SK-N-SH (cell line): ENCODE measurements around the gene SMPD3. TPM values are rescaled to one million over a fixed set of nuclear protein-coding genes. Genes with fewer than 3 reads are reported as not detected.

ENCODE experiments used
- CTCF ChIA-PET: fragments of 300-600, 350-600 bp; formaldehyde crosslinking; extraction: SDS; loops from one replicate; lab custom pipeline; 2021; lab: Yijun Ruan, JAX
- POLR2A ChIA-PET: fragments of 350-600 bp; sonication (Branson Sonifier 250); formaldehyde crosslinking; extraction: SDS; loops from one replicate; lab custom pipeline; 2020; ENCODE audit warnings: antibody characterized with exemption, inconsistent platforms; lab: Yijun Ruan, JAX
- DNase-seq: peaks from one replicate; pipeline ENCODE4 v3.0.0; 2012
- H2AFZ ChIP-seq: fragments of 200-600 bp; sonication (generic); 2 replicates; pipeline ENCODE4 v1.8.1; 2016; ENCODE audit warnings: antibody characterized with exemption, mild to moderate bottlenecking, low read depth
- H3F3A ChIP-seq: fragments of 200-600 bp; sonication (generic); replicated peaks from 2 replicates; pipeline ENCODE3; 2016; ENCODE audit warnings: antibody characterized with exemption, mild to moderate bottlenecking; ENCODE audit not compliant: insufficient read depth
- H3K27ac ChIP-seq, 2 experiments: fragments of 200-500 bp in 1 of 2; fragments of 200-600 bp in 1 of 2; sonication (Bioruptor generic) in 1 of 2; sonication (generic), shearing (Covaris generic) in 1 of 2; 2 replicates each; pipeline versions ENCODE4 v1.5.1 to v1.6.1; 2014 to 2016; ENCODE audit warnings: low read depth in 2 of 2, inconsistent platforms in 1 of 2, low read length in 1 of 2, mild to moderate bottlenecking in 1 of 2, mixed read lengths in 1 of 2
- H3K27me3 ChIP-seq: fragments of 200-600 bp; sonication (generic), shearing (Covaris generic); 2 replicates; pipeline ENCODE4 v1.6.1; 2016; ENCODE audit warnings: mixed run types; ENCODE audit not compliant: insufficient read depth
- H3K36me3 ChIP-seq, 2 experiments: fragments of 200-500 bp in 1 of 2; fragments of 200-600 bp in 1 of 2; sonication (Bioruptor generic) in 1 of 2; sonication (generic) in 1 of 2; replicated peaks in 1 of 2; 2 replicates each; pipeline versions ENCODE3 to v1.5.1; 2014 to 2016; ENCODE audit warnings: low read length in 1 of 2, mild to moderate bottlenecking in 1 of 2; ENCODE audit not compliant: insufficient read depth in 2 of 2, control insufficient read depth in 1 of 2
- H3K4me1 ChIP-seq, 2 experiments: fragments of 200-500 bp in 1 of 2; fragments of 200-600 bp in 1 of 2; sonication (Bioruptor generic) in 1 of 2; sonication (generic), shearing (Covaris generic) in 1 of 2; 2 replicates each; pipeline versions ENCODE4 v1.5.1 to v1.6.1; 2014 to 2016; ENCODE audit warnings: low read depth in 1 of 2, low read length in 1 of 2, mixed run types in 1 of 2; ENCODE audit not compliant: insufficient read depth in 2 of 2, control insufficient read depth in 1 of 2
- H3K4me2 ChIP-seq: fragments of 200-600 bp; sonication (generic), shearing (Covaris generic); 2 replicates; pipeline ENCODE4 v1.6.1; 2017; ENCODE audit warnings: mixed run types
- H3K4me3 ChIP-seq, 2 experiments: fragments of 200-500 bp in 1 of 2; fragments of 200-600 bp in 1 of 2; sonication (Bioruptor generic) in 1 of 2; sonication (generic), shearing (Covaris generic) in 1 of 2; 2 replicates each; pipeline versions ENCODE4 v1.5.1 to v1.8.1; 2014 to 2016; ENCODE audit warnings: low read depth in 2 of 2, inconsistent platforms in 1 of 2, low read length in 1 of 2, mild to moderate bottlenecking in 1 of 2, mixed read lengths in 1 of 2, moderate library complexity in 1 of 2
- H3K79me2 ChIP-seq: fragments of 200-600 bp; sonication (generic); 2 replicates; pipeline ENCODE4 v1.8.1; 2017; ENCODE audit warnings: mild to moderate bottlenecking; ENCODE audit not compliant: insufficient read depth
- H3K9ac ChIP-seq: fragments of 200-600 bp; sonication (generic); 2 replicates; pipeline ENCODE4 v1.6.1; 2017; ENCODE audit warnings: mixed run types
- H3K9me2 ChIP-seq: fragments of 200-600 bp; sonication (generic); 2 replicates; pipeline ENCODE4 v1.6.1; 2017; ENCODE audit warnings: mixed run types
- H3K9me3 ChIP-seq: fragments of 200-600 bp; sonication (generic); 2 replicates; pipeline ENCODE4 v1.6.1; 2017; ENCODE audit warnings: mixed run types, mild to moderate bottlenecking, moderate library complexity
- H4K20me1 ChIP-seq: fragments of 200-600 bp; sonication (generic); 2 replicates; pipeline ENCODE4 v1.6.1; 2017; ENCODE audit warnings: mild to moderate bottlenecking, mixed run types; ENCODE audit not compliant: insufficient read depth
- ELF1 ChIP-seq: IDR thresholded peaks from 2 replicates; pipeline ENCODE4 v1.4.0; 2012
- EZH2phosphoT487 ChIP-seq: fragments of 200-600 bp; sonication (generic); IDR thresholded peaks from 2 replicates; pipeline ENCODE4 v1.6.1; 2017; ENCODE audit warnings: low read depth, mixed run types, mild to moderate bottlenecking, antibody characterized with exemption, moderate library complexity, borderline replicate concordance
- FOXJ3 ChIP-seq: sonication (generic); formaldehyde crosslinking; IDR thresholded peaks from 2 replicates; pipeline ENCODE4 v1.5.1; 2020; ENCODE audit warnings: mild to moderate bottlenecking, missing genetic modification reagents
- GATA2 ChIP-seq: sonication (generic); formaldehyde crosslinking; IDR thresholded peaks from 2 replicates; pipeline ENCODE4 v1.5.0; 2020; ENCODE audit warnings: mild to moderate bottlenecking, missing genetic modification reagents
- JUND ChIP-seq: IDR thresholded peaks from 2 replicates; pipeline ENCODE4 v1.4.0; 2012
- MEF2A ChIP-seq: IDR thresholded peaks from 2 replicates; pipeline ENCODE4 v1.4.0; 2012; ENCODE audit warnings: low read depth, borderline replicate concordance
- MXI1 ChIP-seq: IDR thresholded peaks from 2 replicates; pipeline ENCODE4 v1.6.1; 2012; ENCODE audit warnings: mild to moderate bottlenecking, low read depth, low read length, improper control_type of control experiment
- NFIC ChIP-seq: IDR thresholded peaks from 2 replicates; pipeline ENCODE4 v1.4.0; 2012; ENCODE audit warnings: borderline replicate concordance
- NRF1 ChIP-seq: IDR thresholded peaks from 2 replicates; pipeline ENCODE4 v1.6.1; 2012; ENCODE audit warnings: low read depth, mild to moderate bottlenecking, low read length
- RAD21 ChIP-seq: IDR thresholded peaks from 2 replicates; pipeline ENCODE4 v1.6.1; 2012; ENCODE audit warnings: mild to moderate bottlenecking, low read length
- RCOR1 ChIP-seq: fragments of 150-350 bp; IDR thresholded peaks from 2 replicates; pipeline ENCODE4 v1.6.1; 2017; ENCODE audit warnings: antibody characterized with exemption, low read length
- RFX5 ChIP-seq: IDR thresholded peaks from 2 replicates; pipeline ENCODE4 v1.6.1; 2012; ENCODE audit warnings: mild to moderate bottlenecking, improper control_type of control experiment, low read length
- RXRA ChIP-seq: IDR thresholded peaks from 2 replicates; pipeline ENCODE4 v1.4.0; 2012; ENCODE audit warnings: low read depth, mild to moderate bottlenecking, borderline replicate concordance
- SIN3A ChIP-seq: IDR thresholded peaks from 2 replicates; pipeline ENCODE4 v1.6.1; 2012; ENCODE audit warnings: low read depth, mild to moderate bottlenecking, low read length, moderate library complexity, borderline replicate concordance
- TAF1 ChIP-seq: IDR thresholded peaks from 2 replicates; pipeline ENCODE4 v1.6.1; 2012; ENCODE audit warnings: low read depth, mild to moderate bottlenecking, low read length, moderate library complexity, borderline replicate concordance
- TCF12 ChIP-seq: IDR thresholded peaks from 2 replicates; pipeline ENCODE4 v1.4.0; 2012
- TEAD4 ChIP-seq: IDR thresholded peaks from 2 replicates; pipeline ENCODE4 v1.4.0; 2012; ENCODE audit warnings: mild to moderate bottlenecking, borderline replicate concordance; ENCODE audit not compliant: insufficient read depth
- YY1 ChIP-seq: IDR thresholded peaks from 2 replicates; pipeline ENCODE4 v1.4.0; 2012; ENCODE audit warnings: low read depth, mild to moderate bottlenecking
- WGBS: methylation state at CpG from one replicate; pipeline ENCODE4 v1.1.6; 2017; ENCODE audit warnings: low lambda C conversion rate; 5-methylcytosine and 5-hydroxymethylcytosine counted together
- polyA plus RNA-seq, 3 experiments: library from polyadenylated mRNA; depleted of rRNA; stranded (reverse); fragments of >200 nt; gene quantifications; 2 replicates each; pipeline ENCODE4 v1.2.3, GENCODE V29; 2012
- TF ChIP-seq, protein P1 (sequence below): fragments of 150-350 bp; IDR thresholded peaks from 2 replicates; pipeline ENCODE4 v1.6.1; 2016; ENCODE audit warnings: mild to moderate bottlenecking, low read depth, low read length
- TF ChIP-seq, protein P2 (sequence below): IDR thresholded peaks from 2 replicates; pipeline ENCODE4; 2012
- TF ChIP-seq, protein P3 (sequence below): IDR thresholded peaks from 2 replicates; pipeline ENCODE4 v1.4.0; 2012; ENCODE audit warnings: low read depth
- TF ChIP-seq, protein P4 (sequence below): fragments of 150-350 bp; IDR thresholded peaks from 2 replicates; pipeline ENCODE4 v1.6.1; 2017; ENCODE audit warnings: antibody characterized with exemption, low read length, low read depth, borderline replicate concordance

The SMPD3 gene
- polyA plus RNA-seq, 1 of the 3 experiments (the other 2 are of a cell fraction) = 0.38 TPM

DNA sequence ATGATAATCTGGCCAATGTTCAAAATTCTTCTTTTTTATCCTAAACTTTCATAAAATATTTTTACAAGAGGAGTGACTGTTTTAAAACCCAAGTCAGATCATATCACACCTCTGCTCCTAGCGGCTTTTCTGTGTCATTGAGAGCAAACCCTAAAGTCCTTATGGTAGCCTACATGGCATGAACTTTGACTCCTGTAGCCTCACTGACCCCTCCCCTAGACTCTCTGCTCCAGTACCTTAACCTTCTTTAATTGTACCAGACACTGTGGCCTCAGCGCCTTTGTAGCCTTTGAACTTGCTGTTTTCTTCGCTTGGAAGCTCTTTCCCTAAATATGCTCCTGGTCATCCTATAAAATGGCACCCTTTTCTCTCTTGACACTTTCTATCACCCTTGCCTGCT, 7.3 kb upstream of the SMPD3 start:
- no peak overlapping the region for H3K4me3 ChIP-seq
- no peak overlapping the region for H3K4me2 ChIP-seq
- H3K9ac ChIP-seq = no peak overlapping the region
- H3K4me1 ChIP-seq = peaks cover 0 to 2% of the 10 kb centered on the region in 2 experiments; a peak in 2 of 4 replicates
- H3K36me3 ChIP-seq = no peaks in the 10 kb centered on the region
- H3K9me3 ChIP-seq = no peaks in the 10 kb centered on the region
- H3F3A ChIP-seq = no peaks in the 10 kb centered on the region
- DNase-seq = no peak
- ChIA-PET POLR2A (no interaction called here), CTCF (interaction anchor here (0.6 to 2.8 kb wide), 8 partner anchors 11 to 344 kb away, joined by 3 to 12 read pairs (median 3); no protein-coding TSS in a partner anchor)
- TF ChIP-seq NRF1 = no peak
- TF ChIP-seq RCOR1 = no peak
- no peak for TF ChIP-seq MXI1
- TF ChIP-seq FOXJ3 (CRISPR knock-in tag) = no peak
- TF ChIP-seq, protein P1, sequence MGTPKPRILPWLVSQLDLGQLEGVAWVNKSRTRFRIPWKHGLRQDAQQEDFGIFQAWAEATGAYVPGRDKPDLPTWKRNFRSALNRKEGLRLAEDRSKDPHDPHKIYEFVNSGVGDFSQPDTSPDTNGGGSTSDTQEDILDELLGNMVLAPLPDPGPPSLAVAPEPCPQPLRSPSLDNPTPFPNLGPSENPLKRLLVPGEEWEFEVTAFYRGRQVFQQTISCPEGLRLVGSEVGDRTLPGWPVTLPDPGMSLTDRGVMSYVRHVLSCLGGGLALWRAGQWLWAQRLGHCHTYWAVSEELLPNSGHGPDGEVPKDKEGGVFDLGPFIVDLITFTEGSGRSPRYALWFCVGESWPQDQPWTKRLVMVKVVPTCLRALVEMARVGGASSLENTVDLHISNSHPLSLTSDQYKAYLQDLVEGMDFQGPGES = no peak
- no peak for TF ChIP-seq TCF12
- no peak for TF ChIP-seq YY1
- no peak for TF ChIP-seq ELF1
- TF ChIP-seq, protein P2, sequence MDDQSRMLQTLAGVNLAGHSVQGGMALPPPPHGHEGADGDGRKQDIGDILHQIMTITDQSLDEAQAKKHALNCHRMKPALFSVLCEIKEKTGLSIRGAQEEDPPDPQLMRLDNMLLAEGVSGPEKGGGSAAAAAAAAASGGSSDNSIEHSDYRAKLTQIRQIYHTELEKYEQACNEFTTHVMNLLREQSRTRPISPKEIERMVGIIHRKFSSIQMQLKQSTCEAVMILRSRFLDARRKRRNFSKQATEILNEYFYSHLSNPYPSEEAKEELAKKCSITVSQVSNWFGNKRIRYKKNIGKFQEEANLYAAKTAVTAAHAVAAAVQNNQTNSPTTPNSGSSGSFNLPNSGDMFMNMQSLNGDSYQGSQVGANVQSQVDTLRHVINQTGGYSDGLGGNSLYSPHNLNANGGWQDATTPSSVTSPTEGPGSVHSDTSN = no peak
- H3K79me2 ChIP-seq = no peaks in the 10 kb centered on the region
- no peaks in the 10 kb centered on the region for H3K9me2 ChIP-seq
- H4K20me1 ChIP-seq = no peaks in the 10 kb centered on the region
- H2AFZ ChIP-seq = no peak overlapping the region
- WGBS = 80% methylated on average over 3 of the region's 3 CpGs
- no peak overlapping the region for H3K27ac ChIP-seq
- H3K27me3 ChIP-seq = no peaks in the 10 kb centered on the region

DNA sequence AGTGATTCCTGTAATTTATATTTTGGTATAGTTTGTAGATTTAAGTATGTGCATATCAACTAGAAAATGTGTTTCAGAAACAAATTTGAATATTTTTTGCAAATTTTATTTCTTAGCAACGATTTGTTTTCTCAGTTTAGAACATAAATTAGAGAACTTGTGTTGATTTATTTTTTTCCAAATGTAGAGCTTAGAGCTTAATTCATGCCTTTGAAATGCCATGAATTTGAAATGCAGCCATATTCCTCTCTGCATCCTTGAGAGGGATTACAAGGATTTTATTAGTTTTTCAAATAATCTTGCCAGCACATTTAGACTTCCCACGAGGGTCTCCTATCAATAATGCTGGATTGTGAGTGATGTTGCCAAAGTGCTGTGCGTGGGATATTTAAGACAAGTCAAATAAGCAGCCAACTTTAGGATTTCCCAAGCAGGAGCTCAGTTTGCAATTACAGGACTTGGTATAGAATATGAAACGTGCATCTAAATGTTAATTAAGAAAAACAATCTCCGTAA, 6.7 kb upstream of the SMPD3 start:
- ChIA-PET CTCF (interaction anchor here (0.7 to 2.8 kb wide), 7 partner anchors 10 to 345 kb away, joined by 3 to 12 read pairs (median 3); no protein-coding TSS in a partner anchor), POLR2A (no interaction called here)
- 45% methylated on average over 5 of the region's 5 CpGs for WGBS
- H3K4me1 ChIP-seq = peaks cover 0 to 4% of the 10 kb centered on the region in 2 experiments; a peak in 2 of 4 replicates
- no peak overlapping the region for H3K9ac ChIP-seq
- H3F3A ChIP-seq = no peaks in the 10 kb centered on the region
- H3K9me3 ChIP-seq = no peaks in the 10 kb centered on the region
- H3K27me3 ChIP-seq = no peaks in the 10 kb centered on the region
- no peak for TF ChIP-seq JUND
- no peak for TF ChIP-seq TAF1
- TF ChIP-seq RXRA = no peak
- TF ChIP-seq, protein P3, sequence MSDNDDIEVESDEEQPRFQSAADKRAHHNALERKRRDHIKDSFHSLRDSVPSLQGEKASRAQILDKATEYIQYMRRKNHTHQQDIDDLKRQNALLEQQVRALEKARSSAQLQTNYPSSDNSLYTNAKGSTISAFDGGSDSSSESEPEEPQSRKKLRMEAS = no peak
- TF ChIP-seq TEAD4 = no peak
- no peak for TF ChIP-seq MEF2A
- TF ChIP-seq RFX5 = no peak
- no peak for TF ChIP-seq MXI1
- TF ChIP-seq FOXJ3 (CRISPR knock-in tag) = no peak
- TF ChIP-seq, protein P4, sequence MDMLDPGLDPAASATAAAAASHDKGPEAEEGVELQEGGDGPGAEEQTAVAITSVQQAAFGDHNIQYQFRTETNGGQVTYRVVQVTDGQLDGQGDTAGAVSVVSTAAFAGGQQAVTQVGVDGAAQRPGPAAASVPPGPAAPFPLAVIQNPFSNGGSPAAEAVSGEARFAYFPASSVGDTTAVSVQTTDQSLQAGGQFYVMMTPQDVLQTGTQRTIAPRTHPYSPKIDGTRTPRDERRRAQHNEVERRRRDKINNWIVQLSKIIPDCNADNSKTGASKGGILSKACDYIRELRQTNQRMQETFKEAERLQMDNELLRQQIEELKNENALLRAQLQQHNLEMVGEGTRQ = no peak
- no peak for TF ChIP-seq EZH2phosphoT487
- TF ChIP-seq SIN3A = no peak
- no peak for TF ChIP-seq RAD21
- no peak for TF ChIP-seq NRF1
- TF ChIP-seq GATA2 (CRISPR knock-in tag) = no peak
- no peak for TF ChIP-seq NFIC
- TF ChIP-seq TCF12 = no peak
- TF ChIP-seq, all 33 proteins: peak for 0
- Histone ChIP-seq H2AFZ (no peak overlapping the region), H3K36me3 (no peaks in the 10 kb centered on the region), H3K27ac (no peak overlapping the region), H3K4me3 (no peak overlapping the region), H3K79me2 (no peaks in the 10 kb centered on the region), H4K20me1 (no peaks in the 10 kb centered on the region), H3K9me2 (no peaks in the 10 kb centered on the region), H3K4me2 (no peak overlapping the region)
- no peak for DNase-seq
